ENCODE data around the gene P2RX1. TPM values are rescaled to one million over a fixed set of nuclear protein-coding genes. Genes with fewer than 3 reads are reported as not detected.
"Not testable (repeated sequence)": the region's sequence is repeated elsewhere in the genome, so short reads cannot be mapped to it uniquely, and the experiment has no call there.

Gene P2RX1
- total RNA-seq, 1 donor from 2014 or later, result not detected

DNA sequence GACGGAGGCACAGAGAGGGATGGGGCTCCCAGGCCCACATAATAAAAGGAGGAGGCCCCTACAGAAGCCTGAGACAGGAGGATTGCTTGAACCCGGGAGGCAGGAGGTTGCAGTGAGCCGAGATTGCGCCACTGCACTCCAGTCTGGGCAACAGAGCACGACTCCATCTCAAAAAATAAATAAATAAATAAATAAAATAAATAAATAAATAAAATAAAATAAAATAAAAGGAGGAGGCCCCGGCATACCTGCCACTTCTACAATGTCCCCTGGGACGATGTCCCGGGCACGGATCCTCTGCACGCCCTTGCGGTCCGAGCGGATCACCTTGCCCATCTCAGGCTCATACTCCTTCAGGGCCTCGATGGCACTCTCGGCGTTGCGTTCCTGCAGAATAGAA, 34.7 kb upstream of the P2RX1 start:
- Mint-ChIP-seq H3K4me3 (ENCODE audit: unreplicated experiment) (no peak overlapping the region), H3K27me3 (ENCODE audit: unreplicated experiment) (peaks cover 5% of the 10 kb centered on the region), H3K27ac (ENCODE audit: unreplicated experiment) (no peak overlapping the region), H3K4me1 (ENCODE audit: unreplicated experiment) (peaks cover 2% of the 10 kb centered on the region), H3K36me3 (ENCODE audit: low read depth, unreplicated experiment) (no peaks in the 10 kb centered on the region), H3K9me3 (ENCODE audit: unreplicated experiment) (no peaks in the 10 kb centered on the region)
- DNase-seq (ENCODE audit: low spot score), result no peak
- TF ChIP-seq, protein P1, sequence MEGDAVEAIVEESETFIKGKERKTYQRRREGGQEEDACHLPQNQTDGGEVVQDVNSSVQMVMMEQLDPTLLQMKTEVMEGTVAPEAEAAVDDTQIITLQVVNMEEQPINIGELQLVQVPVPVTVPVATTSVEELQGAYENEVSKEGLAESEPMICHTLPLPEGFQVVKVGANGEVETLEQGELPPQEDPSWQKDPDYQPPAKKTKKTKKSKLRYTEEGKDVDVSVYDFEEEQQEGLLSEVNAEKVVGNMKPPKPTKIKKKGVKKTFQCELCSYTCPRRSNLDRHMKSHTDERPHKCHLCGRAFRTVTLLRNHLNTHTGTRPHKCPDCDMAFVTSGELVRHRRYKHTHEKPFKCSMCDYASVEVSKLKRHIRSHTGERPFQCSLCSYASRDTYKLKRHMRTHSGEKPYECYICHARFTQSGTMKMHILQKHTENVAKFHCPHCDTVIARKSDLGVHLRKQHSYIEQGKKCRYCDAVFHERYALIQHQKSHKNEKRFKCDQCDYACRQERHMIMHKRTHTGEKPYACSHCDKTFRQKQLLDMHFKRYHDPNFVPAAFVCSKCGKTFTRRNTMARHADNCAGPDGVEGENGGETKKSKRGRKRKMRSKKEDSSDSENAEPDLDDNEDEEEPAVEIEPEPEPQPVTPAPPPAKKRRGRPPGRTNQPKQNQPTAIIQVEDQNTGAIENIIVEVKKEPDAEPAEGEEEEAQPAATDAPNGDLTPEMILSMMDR (IDR thresholded peaks at IDR 0.05; ENCODE audit: unreplicated experiment), result no peak

DNA sequence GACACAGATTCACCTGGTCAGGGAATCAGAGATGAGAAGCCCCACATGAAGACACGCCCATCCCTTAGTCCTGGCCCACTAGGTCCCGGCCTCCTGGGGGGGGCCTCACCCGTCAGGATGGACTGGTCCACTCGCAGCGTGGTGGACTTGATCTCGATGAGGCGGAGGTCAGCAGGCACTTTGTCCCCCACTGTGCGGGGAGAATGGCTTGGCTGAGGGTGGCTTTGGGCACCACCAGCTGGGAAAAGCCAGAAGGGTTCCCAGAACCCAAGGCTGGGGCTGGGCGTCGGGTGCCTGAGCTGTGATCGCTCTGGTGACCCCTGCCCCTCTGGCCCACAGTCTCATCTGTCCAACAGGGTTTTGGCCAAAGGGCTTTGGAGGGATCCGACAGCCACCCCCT, 34.3 kb upstream of the P2RX1 start:
- no peak for DNase-seq (ENCODE audit: low spot score)
- Mint-ChIP-seq H3K4me1 (ENCODE audit: unreplicated experiment) (no peaks in the 10 kb centered on the region), H3K36me3 (ENCODE audit: low read depth, unreplicated experiment) (peaks cover 3% of the 10 kb centered on the region), H3K9me3 (ENCODE audit: unreplicated experiment) (no peaks in the 10 kb centered on the region), H3K4me3 (ENCODE audit: unreplicated experiment) (no peak overlapping the region), H3K27me3 (ENCODE audit: unreplicated experiment) (peaks cover 8% of the 10 kb centered on the region), H3K27ac (ENCODE audit: unreplicated experiment) (no peak overlapping the region)
- TF ChIP-seq, protein P1 (IDR thresholded peaks at IDR 0.05; ENCODE audit: unreplicated experiment), result no peak

DNA sequence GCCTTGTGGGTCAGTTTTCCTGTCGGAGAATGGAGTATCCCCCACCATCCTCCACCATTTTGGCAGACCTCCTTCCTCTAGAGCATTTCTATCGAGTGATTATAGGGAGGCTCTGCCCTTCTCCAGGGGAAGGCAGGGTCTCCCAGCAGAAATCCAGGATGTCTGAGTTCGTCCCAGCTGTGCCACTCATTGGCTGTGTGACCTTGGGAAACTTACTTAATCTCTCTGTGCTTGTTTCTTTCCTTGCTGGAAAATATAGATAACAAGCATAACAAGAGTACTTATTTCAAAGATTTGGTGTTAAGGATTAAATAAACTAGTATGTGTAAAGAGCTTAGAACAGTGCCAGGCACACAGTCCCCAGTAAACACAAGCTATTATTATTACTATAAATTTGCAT, 33.2 kb upstream of the P2RX1 start:
- no peak overlapping the region for H3K27ac Mint-ChIP-seq (ENCODE audit: unreplicated experiment)
- peaks cover 4% of the 10 kb centered on the region for H3K36me3 Mint-ChIP-seq (ENCODE audit: low read depth, unreplicated experiment)
- no peak for DNase-seq (ENCODE audit: low spot score)
- no peak overlapping the region for H3K4me3 Mint-ChIP-seq (ENCODE audit: unreplicated experiment)
- no peaks in the 10 kb centered on the region for H3K4me1 Mint-ChIP-seq (ENCODE audit: unreplicated experiment)
- no peaks in the 10 kb centered on the region for H3K9me3 Mint-ChIP-seq (ENCODE audit: unreplicated experiment)
- H3K27me3 Mint-ChIP-seq (ENCODE audit: unreplicated experiment), result peaks cover 8% of the 10 kb centered on the region
- TF ChIP-seq, protein P1 (IDR thresholded peaks at IDR 0.05; ENCODE audit: unreplicated experiment), result no peak

DNA sequence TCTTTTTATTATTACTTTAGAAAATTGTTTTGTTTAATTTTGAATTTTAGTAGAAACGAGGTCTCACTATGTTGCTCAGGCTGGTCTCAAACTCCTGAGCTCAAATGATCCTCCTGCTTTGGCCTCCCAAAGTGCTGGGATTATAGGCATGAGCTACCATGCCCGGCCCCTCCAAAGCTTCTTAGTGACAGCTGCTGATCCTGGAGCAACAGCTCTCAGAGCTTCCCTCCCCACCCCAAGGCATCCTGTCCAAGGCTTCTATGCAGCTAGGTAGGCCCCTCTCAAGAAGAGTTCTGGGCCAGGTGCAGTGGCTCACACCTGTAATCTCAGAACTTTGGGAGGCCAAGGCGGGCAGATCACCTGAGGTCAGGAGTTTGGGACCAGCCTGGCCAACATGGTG, 32.3 kb upstream of the P2RX1 start:
- H3K27me3 Mint-ChIP-seq (ENCODE audit: unreplicated experiment), result peaks cover 13% of the 10 kb centered on the region
- not testable (repeated sequence) for H3K4me3 Mint-ChIP-seq (ENCODE audit: unreplicated experiment); H3K4me1 Mint-ChIP-seq (ENCODE audit: unreplicated experiment); H3K27ac Mint-ChIP-seq (ENCODE audit: unreplicated experiment); H3K36me3 Mint-ChIP-seq (ENCODE audit: low read depth, unreplicated experiment); H3K9me3 Mint-ChIP-seq (ENCODE audit: unreplicated experiment); DNase-seq (ENCODE audit: low spot score)

DNA sequence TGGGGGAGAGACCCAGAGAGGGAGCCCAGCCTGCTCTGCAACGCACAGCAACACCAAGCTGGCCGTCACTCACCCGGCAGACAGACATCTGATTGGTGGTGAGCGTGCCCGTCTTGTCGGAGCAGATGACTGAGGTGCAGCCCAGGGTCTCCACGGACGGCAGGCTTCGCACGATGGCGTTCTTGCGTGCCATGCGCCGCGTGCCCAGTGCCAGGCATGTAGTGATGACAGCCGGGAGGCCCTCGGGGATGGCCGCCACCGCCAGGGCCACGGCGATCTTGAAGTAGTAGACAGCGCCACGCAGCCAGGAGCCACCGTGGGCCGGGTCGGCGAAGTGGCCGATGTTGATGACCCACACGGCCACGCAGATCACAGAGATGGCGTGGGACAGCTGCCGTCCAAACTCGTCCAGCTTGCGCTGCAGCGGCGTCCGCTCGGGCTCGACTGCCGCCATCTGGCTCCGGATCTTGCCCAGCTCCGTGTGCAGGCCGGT, 31.1 kb upstream of the P2RX1 start:
- Mint-ChIP-seq H3K4me1 (ENCODE audit: unreplicated experiment) (peaks cover 2% of the 10 kb centered on the region), H3K27ac (ENCODE audit: unreplicated experiment) (no peak overlapping the region), H3K9me3 (ENCODE audit: unreplicated experiment) (no peaks in the 10 kb centered on the region), H3K27me3 (ENCODE audit: unreplicated experiment) (peaks cover 17% of the 10 kb centered on the region), H3K36me3 (ENCODE audit: low read depth, unreplicated experiment) (peaks cover 15% of the 10 kb centered on the region), H3K4me3 (ENCODE audit: unreplicated experiment) (no peak overlapping the region)
- DNase-seq (ENCODE audit: low spot score), result no peak
- TF ChIP-seq, protein P1 (IDR thresholded peaks at IDR 0.05; ENCODE audit: unreplicated experiment), result no peak

Data from endothelial cell (in vitro differentiated cells).